Measurements from ENCODE around the gene KCNT1. TPM values are rescaled to one million over a fixed set of nuclear protein-coding genes. Genes with fewer than 3 reads are reported as not detected.

The KCNT1 gene
- total RNA-seq, 2 experiments from 2014 or later = not detected

GRCh38 chr9:135728436-135729110, 26.6 kb downstream of the KCNT1 start:
- Mint-ChIP-seq H3K27ac (no peak overlapping the region), H3K4me3 (no peak overlapping the region), H3K9me3 (ENCODE audit: low read depth) (peaks cover 14% of the 10 kb centered on the region), H3K36me3 (peaks cover 4% of the 10 kb centered on the region), H3K27me3 (no peaks in the 10 kb centered on the region), H3K4me1 (peaks cover 3% of the 10 kb centered on the region)
- CTCF ChIA-PET = no interaction called here
- ATAC-seq (no peak), DNase-seq (no peak)

- Mint-ChIP-seq H3K9me3 (ENCODE audit: low read depth) (peaks cover 14% of the 10 kb centered on the region), H3K4me1 (peaks cover 3% of the 10 kb centered on the region), H3K27me3 (no peaks in the 10 kb centered on the region), H3K36me3 (peaks cover 4% of the 10 kb centered on the region), H3K4me3 (no peak overlapping the region), H3K27ac (no peak overlapping the region)
- DNase-seq = no peak
- ATAC-seq = no peak
- CTCF ChIA-PET = no interaction called here
Observed at GRCh38 chr9:135729480-135729879, 27.5 kb downstream of the KCNT1 start.

- H3K4me1 Mint-ChIP-seq = peaks cover 3% of the 10 kb centered on the region
- CTCF ChIA-PET = no interaction called here
- peaks cover 4% of the 10 kb centered on the region for H3K36me3 Mint-ChIP-seq
- DNase-seq (no peak), ATAC-seq (no peak)
- H3K4me3 Mint-ChIP-seq = no peak overlapping the region
- H3K27me3 Mint-ChIP-seq = no peaks in the 10 kb centered on the region
- H3K9me3 Mint-ChIP-seq (ENCODE audit: low read depth) = peaks cover 14% of the 10 kb centered on the region
- no peak overlapping the region for H3K27ac Mint-ChIP-seq
Observed at GRCh38 chr9:135731454-135731853, 29.5 kb downstream of the KCNT1 start.

- CTCF ChIA-PET = no interaction called here
- Mint-ChIP-seq H3K27me3 (peaks cover 4% of the 10 kb centered on the region), H3K4me1 (peaks cover 3% of the 10 kb centered on the region), H3K27ac (no peak overlapping the region), H3K9me3 (ENCODE audit: low read depth) (peaks cover 14% of the 10 kb centered on the region), H3K4me3 (no peak overlapping the region), H3K36me3 (peaks cover 4% of the 10 kb centered on the region)
- DNase-seq (no peak), ATAC-seq (no peak)
Observed at GRCh38 chr9:135732569-135733257, 30.7 kb downstream of the KCNT1 start.

GRCh38 chr9:135734616-135735144, 32.7 kb downstream of the KCNT1 start:
- CTCF ChIA-PET = no interaction called here
- Mint-ChIP-seq H3K27ac (no peak overlapping the region), H3K4me3 (no peak overlapping the region), H3K4me1 (peaks cover 3% of the 10 kb centered on the region), H3K36me3 (peaks cover 4% of the 10 kb centered on the region), H3K27me3 (peaks cover 6% of the 10 kb centered on the region), H3K9me3 (ENCODE audit: low read depth) (peaks cover 14% of the 10 kb centered on the region)
- ATAC-seq = no peak
- DNase-seq = no peak

- no peak for DNase-seq
- CTCF ChIA-PET = no interaction called here
- peaks cover 6% of the 10 kb centered on the region for H3K27me3 Mint-ChIP-seq
- no peak overlapping the region for H3K27ac Mint-ChIP-seq
- peaks cover 8% of the 10 kb centered on the region for H3K9me3 Mint-ChIP-seq (ENCODE audit: low read depth)
- no peaks in the 10 kb centered on the region for H3K4me1 Mint-ChIP-seq
- ATAC-seq = no peak
- peaks cover 2% of the 10 kb centered on the region for H3K36me3 Mint-ChIP-seq
- H3K4me3 Mint-ChIP-seq = no peak overlapping the region
Observed at GRCh38 chr9:135736272-135736978, 34.4 kb downstream of the KCNT1 start.

GRCh38 chr9:135736979-135737839, 35.2 kb downstream of the KCNT1 start:
- CTCF ChIA-PET = no interaction called here
- DNase-seq (no peak), ATAC-seq (no peak)
- Mint-ChIP-seq H3K36me3 (peaks cover 2% of the 10 kb centered on the region), H3K9me3 (ENCODE audit: low read depth) (peaks cover 5% of the 10 kb centered on the region), H3K4me1 (no peaks in the 10 kb centered on the region), H3K27ac (no peak overlapping the region), H3K27me3 (peaks cover 6% of the 10 kb centered on the region), H3K4me3 (no peak overlapping the region)

- Mint-ChIP-seq H3K4me1 (no peaks in the 10 kb centered on the region), H3K9me3 (ENCODE audit: low read depth) (no peaks in the 10 kb centered on the region), H3K27me3 (peaks cover 6% of the 10 kb centered on the region), H3K4me3 (no peak overlapping the region), H3K27ac (no peak overlapping the region), H3K36me3 (no peaks in the 10 kb centered on the region)
- DNase-seq (no peak), ATAC-seq (no peak)
- CTCF ChIA-PET = no interaction called here
Observed at GRCh38 chr9:135737840-135738521, 36.0 kb downstream of the KCNT1 start.

- Mint-ChIP-seq H3K27ac (no peak overlapping the region), H3K36me3 (no peaks in the 10 kb centered on the region), H3K9me3 (ENCODE audit: low read depth) (no peaks in the 10 kb centered on the region), H3K27me3 (peaks cover 6% of the 10 kb centered on the region), H3K4me3 (no peak overlapping the region), H3K4me1 (no peaks in the 10 kb centered on the region)
- DNase-seq = no peak
- CTCF ChIA-PET = no interaction called here
- ATAC-seq = no peak
Observed at GRCh38 chr9:135739271-135740220, 37.6 kb downstream of the KCNT1 start.

- CTCF ChIA-PET = no interaction called here
- Mint-ChIP-seq H3K4me3 (no peak overlapping the region), H3K27me3 (peaks cover 6% of the 10 kb centered on the region), H3K4me1 (no peaks in the 10 kb centered on the region), H3K9me3 (ENCODE audit: low read depth) (no peaks in the 10 kb centered on the region), H3K36me3 (no peaks in the 10 kb centered on the region), H3K27ac (no peak overlapping the region)
- ATAC-seq (no peak), DNase-seq (no peak)
Observed at GRCh38 chr9:135741276-135742219, 39.6 kb downstream of the KCNT1 start.

- Mint-ChIP-seq H3K4me1 (no peaks in the 10 kb centered on the region), H3K36me3 (no peaks in the 10 kb centered on the region), H3K4me3 (no peak overlapping the region), H3K9me3 (ENCODE audit: low read depth) (no peaks in the 10 kb centered on the region), H3K27me3 (peaks cover 2% of the 10 kb centered on the region), H3K27ac (no peak overlapping the region)
- DNase-seq (no peak), ATAC-seq (no peak)
- CTCF ChIA-PET = no interaction called here
Observed at GRCh38 chr9:135743021-135743420, 41.0 kb downstream of the KCNT1 start.
